ENCODE data around the gene EXOC3L2.
"Not testable (repeated sequence)": the region's sequence is repeated elsewhere in the genome, so short reads cannot be mapped to it uniquely, and the experiment has no call there.

The EXOC3L2 gene

DNA sequence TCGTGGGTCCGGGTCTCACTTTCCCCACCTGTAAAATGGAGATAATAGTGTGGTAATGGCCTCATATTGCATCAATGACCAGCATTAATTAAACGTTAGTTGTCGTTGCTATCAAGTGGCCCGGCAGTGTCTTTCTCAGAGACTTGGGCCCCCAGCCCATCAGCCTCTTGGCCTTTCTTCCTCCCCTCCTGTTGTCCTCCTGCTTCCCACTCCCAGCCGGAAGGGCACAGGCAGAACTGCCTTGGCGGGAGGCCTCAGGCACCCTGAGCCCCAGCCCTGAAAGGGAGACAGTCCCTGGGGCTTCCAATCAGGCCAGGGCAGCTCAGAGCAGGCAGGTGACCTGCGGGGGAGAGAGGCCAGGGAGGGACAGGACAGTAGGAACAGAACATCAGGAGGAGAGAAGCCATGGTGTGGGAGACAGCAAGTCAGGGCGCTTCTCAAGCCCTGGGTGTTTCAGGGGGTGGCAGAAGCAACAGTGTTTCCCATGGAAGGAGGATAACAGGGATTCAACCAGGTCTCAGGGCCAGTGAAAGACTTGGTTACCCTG is 10.5 kb upstream of the EXOC3L2 start:
- DNase-seq (ENCODE audit: low spot score): no peak

DNA sequence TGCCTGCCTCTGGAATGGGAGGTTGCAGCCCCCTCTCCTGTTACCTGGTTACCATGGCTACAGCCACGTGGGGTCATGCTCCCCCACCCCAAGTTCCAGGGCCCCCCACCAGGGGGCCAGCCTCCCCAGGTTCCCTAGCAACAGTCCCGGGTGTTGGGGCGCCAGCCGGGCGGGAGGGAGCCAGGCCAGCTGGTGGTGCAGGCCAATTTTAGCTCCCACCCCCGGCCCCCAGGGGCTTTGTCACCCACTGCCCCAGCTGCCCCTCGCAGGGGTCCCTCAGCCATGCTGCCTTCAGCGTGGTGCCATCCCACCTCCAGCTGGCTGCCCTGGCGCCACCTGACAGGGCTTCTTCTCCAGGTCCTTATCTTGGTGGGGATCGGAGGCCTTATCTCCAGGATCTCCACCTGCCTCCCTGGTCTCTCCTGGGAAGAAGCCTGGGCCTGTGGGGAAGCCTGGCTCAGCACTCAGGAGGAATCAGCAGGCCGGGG is 8.9 kb upstream of the EXOC3L2 start:
- peak; percentile 51 for DNase-seq (ENCODE audit: low spot score)

DNA sequence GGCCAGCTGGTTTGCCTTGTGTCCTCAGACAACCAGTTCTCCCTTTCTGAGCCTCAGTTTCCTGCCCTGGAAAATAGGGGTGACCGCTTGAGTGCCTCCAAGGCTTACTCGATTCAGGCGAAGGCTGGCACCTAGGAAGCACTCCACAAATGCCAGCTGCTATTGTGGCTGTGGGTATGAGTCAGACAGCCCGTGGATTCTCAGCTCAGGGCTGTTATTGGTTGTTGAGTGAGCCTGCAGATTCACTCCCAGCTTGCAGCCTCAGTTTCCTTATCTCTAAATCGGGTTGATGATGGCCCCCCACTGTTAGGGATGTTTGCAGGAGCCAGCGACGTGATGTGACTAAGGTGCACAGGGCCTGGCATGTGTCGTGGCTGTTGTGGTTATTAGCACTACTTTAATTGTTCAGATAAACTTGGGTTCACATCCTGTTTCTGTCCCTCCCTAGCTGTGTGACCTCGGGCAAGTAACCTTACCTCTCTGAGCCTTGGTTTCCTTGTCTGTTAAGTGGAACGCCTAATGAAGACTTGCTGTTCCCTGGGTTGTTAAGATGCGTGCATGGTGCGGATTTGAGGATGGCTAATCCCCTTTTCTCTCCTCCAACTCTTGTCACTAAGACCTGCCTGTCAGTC is 8.3 kb upstream of the EXOC3L2 start:
- DNase-seq (ENCODE audit: low spot score): no peak

- DNase-seq (ENCODE audit: low spot score): peak; percentile 77
Observed at GRCh38 chr19:45251452-45252354, 6.5 kb upstream of the EXOC3L2 start.

- peak; percentile 95 for DNase-seq (ENCODE audit: low spot score)
Observed at GRCh38 chr19:45250832-45251451, 5.7 kb upstream of the EXOC3L2 start, which contains the start of gene MARK4. MARK4 (plus strand) TSS chr19:45251271; CDS start chr19:45251589, 318 bp downstream.

DNA sequence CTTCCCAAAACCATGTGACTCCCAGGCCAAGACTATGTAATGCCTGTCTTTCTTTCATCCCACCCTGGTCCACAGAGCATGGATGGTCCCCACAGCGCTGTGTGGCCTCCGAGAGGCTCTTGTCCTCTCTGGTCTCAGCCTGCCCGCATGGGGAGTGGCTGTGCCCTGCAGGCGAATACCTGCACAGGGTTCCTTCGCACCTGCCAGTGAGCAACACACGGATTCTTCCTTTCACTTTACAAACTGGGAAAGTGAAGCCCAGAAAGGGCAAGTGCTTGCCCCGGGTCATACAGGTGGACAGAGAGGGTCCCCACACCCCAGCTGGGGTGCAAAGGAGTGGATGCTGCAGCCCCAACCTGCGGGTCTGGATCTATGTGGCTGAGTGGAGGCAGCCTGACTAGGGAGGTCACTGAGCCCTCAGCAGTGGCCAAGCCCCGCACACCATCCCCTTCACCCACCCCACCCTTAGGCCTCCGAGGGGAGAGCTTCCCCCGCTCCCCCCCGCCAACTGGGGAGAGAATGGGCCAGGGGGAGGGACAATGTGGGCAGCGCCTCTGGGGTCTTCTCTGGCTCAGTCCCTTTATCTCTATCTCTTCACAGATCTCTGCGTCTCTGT is 5.1 kb upstream of the EXOC3L2 start:
- no peak for DNase-seq (ENCODE audit: low spot score)

GRCh38 chr19:45249261-45250033 is 4.2 kb upstream of the EXOC3L2 start:
- no peak for DNase-seq (ENCODE audit: low spot score)

DNA sequence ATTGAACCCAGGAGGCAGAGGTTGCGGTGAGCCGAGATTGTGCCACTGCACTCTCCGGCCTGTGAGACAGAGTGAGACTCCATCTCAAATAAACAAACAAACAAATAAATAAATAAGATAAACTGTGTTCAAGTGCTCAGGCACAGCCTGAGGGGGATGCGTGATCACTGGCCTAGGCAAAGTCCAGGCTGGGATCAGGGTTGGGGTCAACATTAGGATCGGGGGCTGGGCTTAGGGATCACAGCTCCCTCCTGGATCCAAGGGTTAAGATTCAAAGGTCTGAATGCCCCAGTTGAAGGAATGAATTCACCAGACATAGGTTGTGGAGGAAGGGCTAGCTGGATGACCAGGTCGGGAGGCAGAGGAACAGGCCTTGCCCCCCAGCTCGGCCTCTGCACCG is 1.9 kb upstream of the EXOC3L2 start:
- DNase-seq (ENCODE audit: low spot score): no peak

GRCh38 chr19:45245826-45246225 is 619 bp upstream of the EXOC3L2 start:
- no peak for DNase-seq (ENCODE audit: low spot score)

- DNase-seq (ENCODE audit: low spot score): no peak
Observed at GRCh38 chr19:45244133-45244794, 943 bp downstream of the EXOC3L2 start.

- no peak for DNase-seq (ENCODE audit: low spot score)
Observed at GRCh38 chr19:45243144-45243732, 2.0 kb downstream of the EXOC3L2 start.

- DNase-seq (ENCODE audit: low spot score): no peak
Observed at GRCh38 chr19:45238556-45238955, 6.7 kb downstream of the EXOC3L2 start.

DNA sequence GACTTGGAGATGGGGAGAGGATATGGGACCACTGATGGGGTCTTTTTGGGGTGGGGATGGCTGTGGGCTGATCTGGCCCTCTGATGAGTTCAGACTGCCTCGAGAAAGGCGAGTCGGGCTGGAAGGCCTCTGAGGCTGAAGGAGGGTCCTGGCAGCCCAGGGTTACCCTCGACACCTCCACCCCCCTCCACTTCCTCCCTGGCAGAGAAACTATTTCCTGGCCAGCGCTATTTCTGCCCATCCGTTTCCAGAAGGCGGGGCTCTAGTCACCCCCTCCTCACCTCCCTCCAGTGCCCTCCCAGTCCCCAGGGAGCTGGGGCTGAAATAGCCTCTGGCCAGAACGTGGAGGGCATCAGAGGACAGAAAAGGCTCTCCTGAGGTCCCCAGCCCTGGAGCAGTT is 9.7 kb downstream of the EXOC3L2 start:
- peak; percentile 60 for DNase-seq (ENCODE audit: low spot score)

- peak; percentile 42 for DNase-seq (ENCODE audit: low spot score)
Observed at GRCh38 chr19:45234089-45234869, 10.9 kb downstream of the EXOC3L2 start.

DNA sequence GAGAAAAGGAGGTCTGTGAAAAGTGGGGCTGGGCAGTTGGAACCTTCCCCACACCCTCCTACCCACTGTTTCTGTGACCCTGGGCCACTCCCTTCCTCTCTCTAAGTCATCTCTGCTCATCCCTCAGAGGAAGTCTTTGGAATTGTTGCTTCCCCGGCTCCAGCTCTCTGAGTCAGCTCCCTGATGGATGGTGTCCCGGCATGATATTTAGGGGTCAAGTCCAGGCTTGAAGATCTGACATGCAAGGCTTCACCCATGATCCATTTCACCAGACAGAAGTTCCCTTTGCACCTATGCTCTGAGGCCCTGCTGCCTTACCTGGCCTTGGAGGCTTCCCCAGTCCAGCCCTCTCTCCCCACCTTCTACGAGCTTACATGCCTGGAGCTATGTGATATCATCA is 13.3 kb downstream of the EXOC3L2 start:
- no peak for DNase-seq (ENCODE audit: low spot score)

GRCh38 chr19:45229056-45229455 is 16.2 kb downstream of the EXOC3L2 start:
- DNase-seq (ENCODE audit: low spot score): not testable (repeated sequence)

GRCh38 chr19:45224645-45225044 is 20.6 kb downstream of the EXOC3L2 start:
- DNase-seq (ENCODE audit: low spot score): no peak

- no peak for DNase-seq (ENCODE audit: low spot score)
Observed at GRCh38 chr19:45223879-45224278, 21.3 kb downstream of the EXOC3L2 start.

GRCh38 chr19:45222724-45223123 is 22.5 kb downstream of the EXOC3L2 start:
- no peak for DNase-seq (ENCODE audit: low spot score)

All from iPS-NIHi11 (cell line).